HG02623 (cell line): ENCODE measurements around the gene GNMT.
A peak's percentile ranks its signal among the peaks of the same experiment; 100 is the strongest.

Source experiments
- ATAC-seq: cut with Tn5 transposase; IDR thresholded peaks from one replicate; pipeline ENCODE4 v1.9.1; 2021; ENCODE audit warnings: moderate library complexity; ENCODE audit not compliant: unreplicated experiment

Gene GNMT

GRCh38 chr6:43012364-43012763, 51.8 kb downstream of the GNMT start:
- ATAC-seq = no peak

DNA sequence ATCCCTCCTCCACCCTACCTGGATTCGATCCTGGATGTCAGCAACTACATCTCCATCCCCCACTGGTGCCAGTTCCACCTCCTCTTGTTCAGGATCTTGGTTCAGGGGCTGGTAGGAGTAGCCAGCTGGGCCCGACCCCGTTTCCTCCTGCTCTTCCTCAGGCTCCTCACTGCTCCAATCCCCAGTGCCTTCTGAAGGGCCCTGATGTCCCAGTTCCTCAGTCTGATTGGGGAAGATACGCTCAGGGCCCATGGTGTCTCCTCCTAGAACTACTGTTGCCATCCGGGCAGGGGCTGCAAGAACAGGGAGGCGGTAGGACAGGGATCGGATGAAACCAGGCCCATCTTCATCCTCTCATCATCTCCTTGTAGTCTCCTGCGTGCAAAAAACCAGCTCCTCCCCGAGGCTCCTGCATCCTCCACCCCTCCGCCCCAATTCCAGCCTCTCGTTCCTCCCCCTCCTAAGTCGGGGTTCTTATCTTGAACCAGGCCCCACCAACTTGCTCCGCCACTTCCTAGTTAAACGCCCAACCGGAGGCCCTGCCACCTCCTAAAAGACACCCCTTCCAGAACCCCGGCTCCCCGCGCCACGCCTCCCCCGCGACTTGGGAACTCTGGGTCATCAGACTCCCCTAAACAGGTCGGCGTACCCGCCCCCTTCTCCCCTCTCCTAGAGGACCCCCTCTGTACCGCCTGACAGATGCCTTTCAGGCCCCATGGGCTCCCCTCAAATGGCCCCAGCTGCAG, 52.7 kb downstream of the GNMT start:
- ATAC-seq = peak; percentile 11
